Astrocyte (in vitro differentiated cells and primary cell): ENCODE measurements around the gene FGD2. TPM values are rescaled to one million over a fixed set of nuclear protein-coding genes. Genes with fewer than 3 reads are reported as not detected.

Source experiments
- DNase-seq: peaks from one replicate; pipeline ENCODE4 v3.0.0-alpha.2; 2010; ENCODE audit warnings: low read depth
- FAIRE-seq: peaks from 2 replicates; lab custom pipeline; 2011; peaks lifted over from hg19 to GRCh38; lab: Jason Lieb, UNC
- H2AFZ ChIP-seq: 2 replicates; pipeline ENCODE4 v1.6.0; 2012; ENCODE audit warnings: low read depth, low read length, inconsistent platforms
- H3K27ac ChIP-seq: 2 replicates; pipeline ENCODE4 v1.5.1; 2011; ENCODE audit warnings: low read depth, low read length, inconsistent platforms
- H3K27me3 ChIP-seq: 2 replicates; pipeline ENCODE4 v1.6.0; 2011; ENCODE audit warnings: low read length, inconsistent platforms; ENCODE audit not compliant: insufficient read depth
- H3K36me3 ChIP-seq: 2 replicates; pipeline ENCODE4 v1.5.1; 2011; ENCODE audit warnings: low read length, inconsistent platforms; ENCODE audit not compliant: insufficient read depth
- H3K4me1 ChIP-seq: 2 replicates; pipeline ENCODE4 v1.5.1; 2011; ENCODE audit warnings: low read length, inconsistent platforms; ENCODE audit not compliant: insufficient read depth
- H3K4me2 ChIP-seq: 2 replicates; pipeline ENCODE4 v1.6.0; 2012; ENCODE audit warnings: low read length, inconsistent platforms
- H3K4me3 ChIP-seq: 2 replicates; pipeline ENCODE4 v1.5.1; 2011; ENCODE audit warnings: low read depth, mild to moderate bottlenecking, low read length, inconsistent platforms; ENCODE audit not compliant: insufficient read depth
- H3K79me2 ChIP-seq: 2 replicates; pipeline ENCODE4 v1.6.0; 2012; ENCODE audit warnings: mild to moderate bottlenecking, low read length, inconsistent platforms; ENCODE audit not compliant: insufficient read depth
- H3K9ac ChIP-seq: 2 replicates; pipeline ENCODE4 v1.6.0; 2012; ENCODE audit warnings: mild to moderate bottlenecking, low read length, inconsistent platforms
- H3K9me3 ChIP-seq: 2 replicates; pipeline ENCODE4 v1.5.1; 2012; ENCODE audit warnings: low read depth, mild to moderate bottlenecking, low read length, inconsistent platforms; ENCODE audit not compliant: insufficient read depth
- H4K20me1 ChIP-seq: 2 replicates; pipeline ENCODE4 v1.6.0; 2012; ENCODE audit warnings: low read length, inconsistent platforms; ENCODE audit not compliant: insufficient read depth
- H3K27ac Mint-ChIP-seq: one replicate; pipeline ENCODE4 v1.8.0; 2021; ENCODE audit warnings: mild to moderate bottlenecking, mixed read lengths; ENCODE audit not compliant: unreplicated experiment
- H3K27me3 Mint-ChIP-seq: one replicate; pipeline ENCODE4 v1.8.0; 2021; ENCODE audit warnings: low read depth, mixed read lengths; ENCODE audit not compliant: unreplicated experiment
- H3K36me3 Mint-ChIP-seq: one replicate; pipeline ENCODE4 v1.8.0; 2021; ENCODE audit warnings: low read depth, mixed read lengths; ENCODE audit not compliant: unreplicated experiment
- H3K4me1 Mint-ChIP-seq: one replicate; pipeline ENCODE4 v1.8.0; 2021; ENCODE audit warnings: low read depth, mixed read lengths; ENCODE audit not compliant: unreplicated experiment
- H3K4me3 Mint-ChIP-seq: one replicate; pipeline ENCODE4 v1.8.0; 2021; ENCODE audit warnings: mild to moderate bottlenecking, moderate library complexity, mixed read lengths; ENCODE audit not compliant: unreplicated experiment
- H3K9me3 Mint-ChIP-seq: one replicate; pipeline ENCODE4 v1.8.0; 2021; ENCODE audit warnings: mild to moderate bottlenecking, mixed read lengths; ENCODE audit not compliant: unreplicated experiment
- EZH2 ChIP-seq: IDR thresholded peaks from 2 replicates; pipeline ENCODE4 v1.6.1; 2012; ENCODE audit warnings: mild to moderate bottlenecking, low read length, inconsistent platforms; ENCODE audit not compliant: insufficient read depth
- total RNA-seq: library from RNA; stranded (reverse); gene quantifications from 2 replicates; pipeline ENCODE4 v1.2.1, GENCODE V29; 2021
- TF ChIP-seq, protein P1 (sequence below): IDR thresholded peaks from 2 replicates; pipeline ENCODE4 v1.5.1; 2011; ENCODE audit warnings: low read depth, mild to moderate bottlenecking, inconsistent platforms, low read length, moderate library complexity; ENCODE audit not compliant: insufficient read depth

Gene FGD2
- total RNA-seq, 1 donor from 2014 or later = not detected

DNA sequence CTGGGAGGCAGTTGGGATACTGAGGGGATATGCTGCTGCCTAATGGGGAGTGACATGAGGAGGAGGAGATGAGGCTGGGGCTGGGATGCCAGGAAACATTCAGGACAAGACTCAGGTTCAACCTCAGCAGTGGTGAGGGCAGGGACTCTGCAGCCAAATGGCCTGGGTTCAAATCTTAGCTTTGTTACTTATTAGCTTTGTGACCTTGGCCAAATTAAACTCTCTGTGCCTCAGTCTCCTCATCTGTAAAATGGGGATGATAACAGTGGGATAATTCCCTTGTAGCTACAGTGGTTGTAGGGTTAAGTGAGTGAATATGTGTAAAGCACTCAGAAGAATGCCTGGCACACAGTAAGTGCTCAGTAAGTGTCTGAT, 49.0 kb upstream of the FGD2 start:
- no peaks in the 10 kb centered on the region for H3K9me3 Mint-ChIP-seq
- Histone ChIP-seq H3K36me3 (no peaks in the 10 kb centered on the region), H3K9me3 (no peaks in the 10 kb centered on the region), H3K79me2 (no peaks in the 10 kb centered on the region), H4K20me1 (no peaks in the 10 kb centered on the region), H3K4me3 (no peak overlapping the region), H3K9ac (no peak overlapping the region), H3K4me2 (no peak overlapping the region), H2AFZ (no peak overlapping the region), H3K4me1 (peaks cover 14% of the 10 kb centered on the region), H3K27me3 (no peaks in the 10 kb centered on the region), H3K27ac (no peak overlapping the region)
- H3K36me3 Mint-ChIP-seq = no peaks in the 10 kb centered on the region
- peaks cover 8% of the 10 kb centered on the region for H3K27me3 Mint-ChIP-seq
- H3K4me1 Mint-ChIP-seq = peaks cover 6% of the 10 kb centered on the region
- DNase-seq (no peak), FAIRE-seq (no peak)
- no peak overlapping the region for H3K4me3 Mint-ChIP-seq
- no peak overlapping the region for H3K27ac Mint-ChIP-seq
- TF ChIP-seq EZH2 = no peak
- TF ChIP-seq, protein P1, sequence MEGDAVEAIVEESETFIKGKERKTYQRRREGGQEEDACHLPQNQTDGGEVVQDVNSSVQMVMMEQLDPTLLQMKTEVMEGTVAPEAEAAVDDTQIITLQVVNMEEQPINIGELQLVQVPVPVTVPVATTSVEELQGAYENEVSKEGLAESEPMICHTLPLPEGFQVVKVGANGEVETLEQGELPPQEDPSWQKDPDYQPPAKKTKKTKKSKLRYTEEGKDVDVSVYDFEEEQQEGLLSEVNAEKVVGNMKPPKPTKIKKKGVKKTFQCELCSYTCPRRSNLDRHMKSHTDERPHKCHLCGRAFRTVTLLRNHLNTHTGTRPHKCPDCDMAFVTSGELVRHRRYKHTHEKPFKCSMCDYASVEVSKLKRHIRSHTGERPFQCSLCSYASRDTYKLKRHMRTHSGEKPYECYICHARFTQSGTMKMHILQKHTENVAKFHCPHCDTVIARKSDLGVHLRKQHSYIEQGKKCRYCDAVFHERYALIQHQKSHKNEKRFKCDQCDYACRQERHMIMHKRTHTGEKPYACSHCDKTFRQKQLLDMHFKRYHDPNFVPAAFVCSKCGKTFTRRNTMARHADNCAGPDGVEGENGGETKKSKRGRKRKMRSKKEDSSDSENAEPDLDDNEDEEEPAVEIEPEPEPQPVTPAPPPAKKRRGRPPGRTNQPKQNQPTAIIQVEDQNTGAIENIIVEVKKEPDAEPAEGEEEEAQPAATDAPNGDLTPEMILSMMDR = no peak

DNA sequence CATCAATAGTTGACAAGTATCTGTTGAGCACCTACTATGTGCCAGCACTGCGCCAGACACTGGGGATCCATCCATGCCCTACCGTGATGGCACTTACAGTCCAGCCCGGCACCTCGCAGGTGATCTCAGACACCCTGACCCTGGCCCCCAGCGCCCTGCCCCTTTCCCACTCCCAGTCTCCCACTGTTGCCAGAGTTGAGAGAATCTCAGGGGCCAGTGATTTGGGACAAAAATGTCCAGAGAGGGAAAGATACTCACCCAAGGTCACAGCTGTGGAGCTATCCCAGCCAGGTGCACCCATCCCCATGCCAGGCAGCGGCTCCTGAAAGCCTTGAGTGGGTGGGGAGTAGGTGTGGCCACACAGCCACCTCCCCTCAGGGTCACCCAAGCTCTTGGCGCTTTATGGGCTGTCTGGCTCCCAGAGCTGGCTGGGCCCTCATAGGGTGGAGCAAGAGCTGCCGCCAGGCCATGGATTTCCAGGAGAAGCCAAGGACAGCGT, 47.6 kb upstream of the FGD2 start:
- Mint-ChIP-seq H3K27me3 (peaks cover 11% of the 10 kb centered on the region), H3K9me3 (no peaks in the 10 kb centered on the region)
- no peak for TF ChIP-seq EZH2
- TF ChIP-seq, protein P1 = no peak

DNA sequence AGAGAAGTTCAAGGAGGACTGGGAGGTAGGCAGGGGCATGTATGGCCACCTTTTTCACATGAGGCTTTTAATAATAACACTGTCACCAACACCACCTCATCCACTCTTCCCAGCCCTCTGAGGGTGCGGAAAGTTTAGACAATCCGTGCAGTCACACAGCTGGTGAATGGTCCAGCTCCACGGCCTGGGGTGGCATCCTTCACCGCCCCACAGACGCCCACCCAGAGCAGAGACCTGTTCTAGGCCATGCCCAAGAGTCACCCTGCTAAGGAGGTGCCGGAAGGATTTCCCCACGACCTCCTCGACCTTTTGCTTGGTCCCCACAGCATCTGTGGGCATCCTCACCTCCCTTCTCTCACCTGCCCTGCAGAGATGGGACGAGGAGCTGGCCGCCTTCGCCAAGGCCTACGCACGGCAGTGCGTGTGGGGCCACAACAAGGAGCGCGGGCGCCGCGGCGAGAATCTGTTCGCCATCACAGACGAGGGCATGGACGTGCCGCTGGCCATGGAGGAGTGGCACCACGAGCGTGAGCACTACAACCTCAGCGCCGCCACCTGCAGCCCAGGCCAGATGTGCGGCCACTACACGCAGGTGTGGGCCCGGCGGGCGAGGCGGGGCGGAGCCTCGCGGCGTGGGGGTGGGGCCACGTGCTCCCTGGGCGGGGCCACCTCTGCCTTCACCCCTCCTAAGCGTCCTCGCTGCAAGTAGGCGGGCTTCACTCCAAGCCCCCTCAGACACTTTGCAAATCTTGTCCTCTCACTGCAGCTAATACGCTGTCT, 46.5 kb upstream of the FGD2 start:
- FAIRE-seq = no peak
- Histone ChIP-seq H3K9me3 (no peaks in the 10 kb centered on the region), H3K4me2 (no peak overlapping the region), H3K4me3 (no peak overlapping the region), H3K9ac (no peak overlapping the region), H3K79me2 (no peaks in the 10 kb centered on the region), H3K27ac (no peak overlapping the region), H4K20me1 (no peaks in the 10 kb centered on the region), H3K4me1 (peaks cover 11% of the 10 kb centered on the region), H3K36me3 (no peaks in the 10 kb centered on the region), H3K27me3 (no peaks in the 10 kb centered on the region), H2AFZ (no peak overlapping the region)
- TF ChIP-seq, protein P1 = no peak
- no peak for TF ChIP-seq EZH2
- Mint-ChIP-seq H3K36me3 (peaks cover 1% of the 10 kb centered on the region), H3K4me1 (peaks cover 6% of the 10 kb centered on the region), H3K4me3 (no peak overlapping the region), H3K27me3 (peaks cover 11% of the 10 kb centered on the region), H3K27ac (no peak overlapping the region), H3K9me3 (no peaks in the 10 kb centered on the region)
- DNase-seq = no peak

More for the DNA sequence above, 47.6 kb upstream of the FGD2 start:
- Histone ChIP-seq H3K79me2 (no peaks in the 10 kb centered on the region), H3K4me2 (no peak overlapping the region), H3K27me3 (no peaks in the 10 kb centered on the region), H3K27ac (no peak overlapping the region), H3K36me3 (no peaks in the 10 kb centered on the region), H3K9me3 (no peaks in the 10 kb centered on the region), H3K4me3 (no peak overlapping the region), H2AFZ (no peak overlapping the region), H3K4me1 (peaks cover 11% of the 10 kb centered on the region), H4K20me1 (no peaks in the 10 kb centered on the region), H3K9ac (no peak overlapping the region)
- no peak for FAIRE-seq
- DNase-seq = no peak
- Mint-ChIP-seq H3K4me3 (no peak overlapping the region), H3K27ac (no peak overlapping the region), H3K36me3 (peaks cover 1% of the 10 kb centered on the region), H3K4me1 (peaks cover 6% of the 10 kb centered on the region)
